GM12872 (cell line): Measurements from ENCODE around the gene TMEM50A.

ENCODE experiments used
- TF ChIP-seq, protein P1 (sequence below): IDR thresholded peaks from 3 replicates; pipeline ENCODE4 v1.5.1; 2011; ENCODE audit warnings: low read depth, mild to moderate bottlenecking, low read length, moderate library complexity; ENCODE audit not compliant: insufficient read depth

Gene TMEM50A

DNA sequence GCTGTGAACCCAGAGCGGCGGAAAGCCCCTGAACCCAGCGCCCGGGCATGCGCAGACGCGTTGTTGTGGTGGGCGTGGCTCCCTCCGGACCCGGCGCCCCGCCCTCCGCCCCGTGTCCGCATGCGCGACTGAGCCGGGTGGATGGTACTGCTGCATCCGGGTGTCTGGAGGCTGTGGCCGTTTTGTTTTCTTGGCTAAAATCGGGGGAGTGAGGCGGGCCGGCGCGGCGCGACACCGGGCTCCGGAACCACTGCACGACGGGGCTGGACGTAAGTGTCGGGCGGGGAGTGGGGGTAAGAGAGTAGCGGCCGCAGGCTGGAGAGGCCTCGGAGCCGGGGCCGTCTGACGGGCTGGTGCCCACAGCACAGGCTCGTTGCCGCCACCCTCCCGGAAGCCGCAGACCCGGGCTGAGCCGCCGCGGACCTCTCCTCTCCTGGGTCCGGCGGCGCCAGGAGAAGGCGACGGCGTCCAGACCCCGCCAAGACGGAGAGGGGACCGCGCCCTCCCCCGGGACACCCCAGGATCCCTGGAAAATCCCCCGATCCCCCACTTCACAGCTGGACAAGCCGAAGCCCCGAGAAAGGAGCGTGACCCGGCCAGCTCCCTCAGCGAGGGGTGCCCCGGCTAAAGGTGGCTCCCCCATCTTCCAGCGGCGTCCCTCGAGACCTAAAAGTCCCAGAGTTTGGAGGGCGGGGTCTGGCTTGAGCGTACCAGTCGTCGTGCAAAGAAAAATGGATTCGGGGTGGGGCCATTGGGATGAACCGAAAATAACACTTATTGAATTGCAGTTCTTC lies at the start of gene TMEM50A:
TSS of gene TMEM50A (plus strand) at position 147 of the 794 bp plus-strand sequence. CDS start 2,153 bp downstream, outside the sequence.
- TF ChIP-seq, protein P1, sequence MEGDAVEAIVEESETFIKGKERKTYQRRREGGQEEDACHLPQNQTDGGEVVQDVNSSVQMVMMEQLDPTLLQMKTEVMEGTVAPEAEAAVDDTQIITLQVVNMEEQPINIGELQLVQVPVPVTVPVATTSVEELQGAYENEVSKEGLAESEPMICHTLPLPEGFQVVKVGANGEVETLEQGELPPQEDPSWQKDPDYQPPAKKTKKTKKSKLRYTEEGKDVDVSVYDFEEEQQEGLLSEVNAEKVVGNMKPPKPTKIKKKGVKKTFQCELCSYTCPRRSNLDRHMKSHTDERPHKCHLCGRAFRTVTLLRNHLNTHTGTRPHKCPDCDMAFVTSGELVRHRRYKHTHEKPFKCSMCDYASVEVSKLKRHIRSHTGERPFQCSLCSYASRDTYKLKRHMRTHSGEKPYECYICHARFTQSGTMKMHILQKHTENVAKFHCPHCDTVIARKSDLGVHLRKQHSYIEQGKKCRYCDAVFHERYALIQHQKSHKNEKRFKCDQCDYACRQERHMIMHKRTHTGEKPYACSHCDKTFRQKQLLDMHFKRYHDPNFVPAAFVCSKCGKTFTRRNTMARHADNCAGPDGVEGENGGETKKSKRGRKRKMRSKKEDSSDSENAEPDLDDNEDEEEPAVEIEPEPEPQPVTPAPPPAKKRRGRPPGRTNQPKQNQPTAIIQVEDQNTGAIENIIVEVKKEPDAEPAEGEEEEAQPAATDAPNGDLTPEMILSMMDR = no peak

DNA sequence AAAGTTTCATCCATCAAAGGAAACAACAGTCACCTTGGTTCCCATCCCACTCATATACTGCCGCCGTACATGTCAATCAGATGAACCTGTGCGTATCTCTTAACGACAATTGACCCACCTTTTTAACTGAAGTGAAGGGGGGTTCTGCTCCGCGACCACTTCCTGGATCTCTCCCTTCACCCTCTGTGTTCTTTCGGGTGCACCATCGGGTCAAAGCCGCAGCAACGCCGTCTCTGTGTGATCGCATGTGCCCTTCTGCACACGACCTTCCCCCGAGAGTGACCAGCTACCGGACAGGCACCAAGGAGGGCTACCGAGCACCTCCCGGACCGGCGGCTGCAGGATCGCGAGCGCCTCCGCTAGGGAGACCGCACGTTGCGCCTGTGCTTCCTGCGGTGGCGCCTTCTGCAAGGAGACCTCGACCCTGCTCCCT lies 1.2 kb upstream of the TMEM50A start:
- TF ChIP-seq, protein P1 = 0 out of 3 replicates have a peak, but pooled peaks have one; percentile 15

DNA sequence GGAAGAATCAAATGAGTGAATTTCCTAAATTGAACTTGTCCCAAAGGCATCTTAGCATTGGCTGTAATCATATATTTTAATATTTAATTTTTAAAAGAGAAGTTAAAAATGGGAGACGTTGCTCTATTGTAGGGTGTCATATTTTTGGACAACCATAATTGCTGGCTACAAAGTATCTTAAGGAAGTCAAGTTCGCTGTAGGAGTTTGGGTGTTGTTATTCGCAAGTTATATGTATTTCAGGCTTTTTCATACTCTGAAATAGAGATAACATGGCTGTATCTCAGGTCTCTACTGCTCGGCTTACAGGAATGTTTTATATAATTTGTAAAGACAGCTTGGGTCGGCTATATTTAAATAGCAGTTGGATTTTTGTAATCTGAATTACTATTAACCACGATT lies 852 bp downstream of the TMEM50A start:
- TF ChIP-seq, protein P1 = no peak

DNA sequence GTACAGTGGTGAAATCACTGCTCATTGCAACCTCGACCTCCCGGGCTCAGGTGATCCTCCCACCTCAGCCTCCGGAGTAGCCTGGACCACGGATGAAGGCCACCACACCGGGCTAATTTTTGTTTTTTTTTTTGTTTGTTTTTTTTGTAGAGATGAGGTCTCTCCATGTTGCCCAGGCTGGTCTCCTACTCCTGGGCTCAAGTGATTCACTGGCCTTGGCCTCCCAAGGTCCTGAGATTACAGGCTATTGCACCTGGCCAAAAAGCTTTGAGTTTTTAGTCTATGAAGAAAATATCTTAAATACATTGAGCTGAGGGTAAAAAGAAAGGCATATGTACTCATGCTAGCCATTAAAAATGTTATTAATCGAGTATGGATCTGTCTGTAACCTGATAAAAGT lies 3.6 kb downstream of the TMEM50A start:
- TF ChIP-seq, protein P1 = no peak

DNA sequence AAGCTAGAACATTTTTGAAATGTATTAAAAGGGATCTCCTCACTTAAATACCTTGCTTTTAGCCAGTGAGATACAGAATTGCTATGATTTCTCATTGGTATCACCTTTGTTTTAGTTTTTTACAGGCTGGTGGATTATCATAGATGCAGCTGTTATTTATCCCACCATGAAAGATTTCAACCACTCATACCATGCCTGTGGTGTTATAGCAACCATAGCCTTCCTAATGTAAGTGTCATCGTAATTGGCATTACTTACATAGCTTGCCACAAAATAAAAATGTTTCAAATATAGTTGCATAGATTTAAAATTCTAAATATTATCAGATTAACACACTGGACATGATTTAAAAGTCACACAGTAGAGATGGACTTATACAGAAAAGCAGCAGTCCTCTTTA lies 4.7 kb downstream of the TMEM50A start:
- TF ChIP-seq, protein P1 = no peak

DNA sequence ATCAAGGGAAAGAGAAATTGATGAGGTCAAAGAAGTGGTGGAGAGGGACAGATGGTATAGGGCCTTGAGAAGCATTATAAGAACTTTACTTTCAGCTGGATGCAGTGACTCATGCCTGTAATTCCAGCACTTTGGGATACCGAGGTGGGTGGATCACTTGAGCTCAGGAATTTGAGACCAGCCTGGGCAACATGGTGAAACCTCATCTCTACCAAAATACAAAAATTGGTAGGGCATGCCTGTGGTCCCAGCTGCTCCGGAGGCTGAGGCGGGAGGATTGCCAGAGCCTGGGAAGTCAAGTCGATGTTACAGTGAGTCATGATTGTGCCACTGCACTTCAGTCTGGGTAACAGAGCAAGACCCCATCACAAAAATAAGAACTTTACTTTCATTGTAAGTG lies 5.7 kb downstream of the TMEM50A start:
- TF ChIP-seq, protein P1 = no peak

DNA sequence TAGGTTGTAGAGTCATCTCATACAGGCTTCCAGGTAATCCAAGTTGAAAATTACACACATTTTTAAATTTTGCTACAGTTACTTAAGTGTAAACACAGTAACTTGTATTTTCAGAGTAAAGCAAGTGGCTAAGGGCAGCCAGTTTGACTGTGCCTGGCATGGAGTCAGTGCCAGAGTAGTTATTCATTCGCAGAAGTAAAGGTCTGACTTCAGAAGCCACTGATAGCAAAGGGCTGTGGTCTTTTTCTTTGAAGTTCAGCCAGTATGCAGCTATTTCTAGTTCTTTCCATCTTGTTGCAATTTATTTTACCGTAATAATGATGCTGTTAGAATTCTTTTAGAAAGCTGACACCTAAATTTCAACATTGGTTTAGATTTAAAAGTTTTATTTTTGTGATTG lies 9.4 kb downstream of the TMEM50A start:
- TF ChIP-seq, protein P1 = no peak
